SK-N-SH treated with all-trans-retinoic acid at 6 μM for 48 hours (cell line): Measurements from ENCODE around the gene ALDOC.

ENCODE experiments used
- BACH2 ChIP-seq: fragments of 250-450 bp; sonication (Bioruptor Pico); IDR thresholded peaks from 2 replicates; pipeline ENCODE4 v1.9.0; 2021; ENCODE audit warnings: mild to moderate bottlenecking, borderline replicate concordance
- ZFP3 ChIP-seq: fragments of 250-450 bp; sonication (Bioruptor Pico); IDR thresholded peaks from 2 replicates; pipeline ENCODE4 v1.5.0; 2020; ENCODE audit warnings: mild to moderate bottlenecking, moderate library complexity

DNA sequence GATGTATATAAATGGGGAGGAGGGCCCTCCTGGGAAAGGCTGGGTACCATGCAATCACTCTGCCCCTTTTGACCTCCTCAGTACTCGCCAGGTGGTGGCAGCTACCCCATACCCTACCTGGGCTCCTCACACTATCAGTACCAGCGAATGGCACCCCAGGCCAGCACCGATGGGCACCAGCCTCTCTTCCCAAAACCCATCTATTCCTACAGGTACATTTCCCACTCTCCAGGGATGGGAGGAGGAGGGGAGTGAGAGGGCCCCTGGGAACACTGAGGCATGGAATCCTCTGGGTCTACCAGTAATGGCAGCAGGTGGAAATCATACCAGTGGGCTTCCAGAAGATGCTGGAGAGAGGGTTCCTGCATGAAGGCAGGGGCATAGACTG is 47.7 kb downstream of the ALDOC start:
- TF ChIP-seq ZFP3 = no peak
- no peak for TF ChIP-seq BACH2 (CRISPR knock-in tag)
